GOT3 (cell line): ENCODE data around the gene DDTL.

Source experiments
- DNase-seq: peaks from one replicate; lab custom pipeline; 2025; ENCODE audit warnings: mixed read lengths; lab: John Stamatoyannopoulos, UW

The DDTL gene

DNA sequence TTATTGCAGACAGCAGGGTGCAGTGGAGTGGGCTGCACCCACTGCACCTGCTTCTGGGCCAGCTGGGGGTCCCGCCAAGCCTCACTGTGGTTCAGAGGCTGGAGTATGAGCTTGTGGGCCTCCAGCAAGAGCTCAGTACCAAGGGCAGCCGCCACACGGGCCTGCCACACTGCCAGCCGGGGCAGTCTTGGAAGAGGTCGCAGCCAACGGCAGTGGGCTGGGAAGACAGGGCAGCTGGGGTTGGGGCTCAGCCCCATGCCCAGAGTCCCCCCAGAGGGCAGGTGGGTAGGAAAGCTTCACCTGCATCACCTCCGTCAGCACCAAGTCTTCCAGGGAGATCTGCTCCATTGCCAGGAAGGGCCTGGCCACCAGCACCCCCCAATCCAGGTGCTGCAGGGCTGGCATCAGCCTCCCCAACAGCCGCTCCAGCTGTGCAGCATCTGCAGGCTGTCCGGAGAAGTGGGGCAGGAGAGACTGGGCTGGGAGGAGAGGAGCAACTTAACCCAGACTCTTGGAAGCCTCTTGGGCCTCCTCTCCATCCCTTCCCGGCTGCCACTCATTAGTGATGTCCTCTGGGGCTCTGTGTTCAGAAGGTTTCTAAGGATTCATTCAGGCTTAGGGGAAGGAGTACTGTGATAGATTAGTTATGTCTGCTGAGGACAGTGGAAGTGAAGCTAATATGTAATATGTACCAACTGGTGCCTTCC is 39.7 kb downstream of the DDTL start:
- no peak for DNase-seq

DNA sequence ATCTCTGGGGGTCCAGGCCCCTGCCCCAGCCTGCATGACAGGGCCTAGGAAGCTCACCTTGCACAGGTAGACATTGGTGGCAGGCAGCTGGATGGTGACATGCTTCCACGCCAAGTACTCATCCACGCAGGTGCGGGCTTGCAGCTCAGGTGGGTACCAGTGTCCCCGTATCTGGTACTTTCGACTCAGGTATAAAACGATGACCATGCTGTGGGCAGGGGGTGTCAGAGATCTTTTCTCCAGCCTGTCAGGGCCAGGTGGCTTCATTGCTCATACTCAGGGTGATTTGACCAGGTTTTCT is 40.2 kb downstream of the DDTL start:
- DNase-seq: no peak

DNA sequence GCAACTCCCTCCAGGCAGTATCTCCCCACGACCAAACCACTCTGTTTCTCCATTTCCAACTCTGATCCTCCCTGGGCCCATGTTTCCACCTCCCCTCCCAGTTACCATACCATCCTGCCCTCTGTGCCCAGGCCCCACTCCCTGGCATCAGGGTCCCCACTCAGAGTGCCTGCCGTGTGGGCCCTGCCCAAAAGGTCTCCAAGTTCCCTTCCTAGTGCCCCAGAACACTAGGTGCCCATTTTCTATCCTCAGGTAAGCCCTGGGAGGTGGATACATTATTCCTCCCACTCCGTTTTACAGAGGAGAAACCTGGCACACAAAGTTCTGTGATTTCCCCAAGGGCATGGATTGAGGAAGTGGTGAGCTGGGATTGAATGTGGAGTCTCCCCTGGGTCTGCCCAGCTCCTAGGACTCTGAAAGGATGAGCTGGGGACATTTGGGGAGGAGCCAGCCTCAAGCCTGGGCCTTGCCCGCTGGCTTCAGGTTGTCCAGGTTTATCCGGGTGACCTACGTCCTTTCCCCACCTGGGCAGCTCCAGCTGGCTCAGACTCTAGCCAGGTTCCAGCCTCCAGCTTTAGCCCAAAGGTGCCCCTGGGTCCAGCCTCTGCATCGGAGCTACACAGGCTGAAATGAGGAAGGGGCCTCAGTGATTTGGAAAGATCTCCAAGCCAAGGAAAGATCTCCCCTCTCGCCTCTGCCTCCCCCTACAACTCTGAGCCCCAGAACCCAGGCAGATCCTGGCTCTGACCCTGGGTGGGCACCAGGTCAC is 40.7 kb downstream of the DDTL start:
- no peak for DNase-seq

DNA sequence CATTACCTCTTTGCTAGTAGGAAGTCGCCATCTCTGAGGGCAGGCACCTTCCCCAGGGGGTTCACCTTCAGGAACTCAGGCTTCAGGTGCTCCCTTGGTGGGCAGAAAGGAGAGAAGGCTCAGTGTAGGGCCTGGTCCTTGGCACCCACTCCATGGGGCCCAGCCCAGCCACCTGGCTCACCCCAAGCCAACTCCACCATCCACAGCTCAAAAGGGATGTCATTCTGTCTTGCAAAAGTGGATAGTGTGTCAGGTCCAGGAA is 41.3 kb downstream of the DDTL start:
- DNase-seq: no peak

DNA sequence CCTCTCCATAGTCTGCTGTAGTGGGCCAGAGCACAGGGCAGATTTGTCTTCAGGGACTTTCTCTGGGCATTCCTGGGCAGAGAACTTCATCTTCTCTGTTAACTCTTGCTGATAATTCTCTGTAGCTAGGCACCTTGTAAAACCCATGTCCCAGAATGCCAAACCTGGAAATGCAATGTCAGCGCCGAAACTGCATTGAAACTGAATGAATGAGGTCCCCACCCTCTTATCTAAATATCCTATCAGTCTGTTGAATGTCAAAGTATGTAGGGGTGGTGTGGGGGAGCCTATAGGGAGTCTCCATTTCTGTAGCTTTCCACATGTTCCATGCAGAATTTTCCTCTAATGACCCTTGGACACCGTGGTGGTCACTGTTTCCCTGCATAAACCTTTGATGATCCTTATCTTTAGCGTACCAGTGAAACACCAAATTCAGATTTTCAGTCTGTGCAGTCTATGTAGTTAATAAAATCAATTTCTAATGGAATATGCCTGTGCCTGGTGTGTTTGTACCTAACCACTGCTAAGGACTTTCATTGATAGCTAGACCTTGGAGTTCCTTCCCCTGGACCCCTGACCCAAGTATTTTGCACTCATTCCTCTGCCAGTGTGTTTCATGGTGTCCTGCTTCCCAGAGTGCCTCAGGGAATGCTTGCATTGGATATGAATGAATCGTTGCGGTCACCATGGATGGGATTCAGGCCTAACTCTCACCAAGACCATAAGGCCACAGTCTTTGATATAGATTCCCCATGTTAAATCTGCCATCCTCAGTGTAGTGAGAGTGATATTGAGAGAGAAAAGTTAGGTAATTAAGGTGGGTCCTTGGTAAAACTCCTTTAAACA is 41.9 kb downstream of the DDTL start:
- DNase-seq: no peak

DNA sequence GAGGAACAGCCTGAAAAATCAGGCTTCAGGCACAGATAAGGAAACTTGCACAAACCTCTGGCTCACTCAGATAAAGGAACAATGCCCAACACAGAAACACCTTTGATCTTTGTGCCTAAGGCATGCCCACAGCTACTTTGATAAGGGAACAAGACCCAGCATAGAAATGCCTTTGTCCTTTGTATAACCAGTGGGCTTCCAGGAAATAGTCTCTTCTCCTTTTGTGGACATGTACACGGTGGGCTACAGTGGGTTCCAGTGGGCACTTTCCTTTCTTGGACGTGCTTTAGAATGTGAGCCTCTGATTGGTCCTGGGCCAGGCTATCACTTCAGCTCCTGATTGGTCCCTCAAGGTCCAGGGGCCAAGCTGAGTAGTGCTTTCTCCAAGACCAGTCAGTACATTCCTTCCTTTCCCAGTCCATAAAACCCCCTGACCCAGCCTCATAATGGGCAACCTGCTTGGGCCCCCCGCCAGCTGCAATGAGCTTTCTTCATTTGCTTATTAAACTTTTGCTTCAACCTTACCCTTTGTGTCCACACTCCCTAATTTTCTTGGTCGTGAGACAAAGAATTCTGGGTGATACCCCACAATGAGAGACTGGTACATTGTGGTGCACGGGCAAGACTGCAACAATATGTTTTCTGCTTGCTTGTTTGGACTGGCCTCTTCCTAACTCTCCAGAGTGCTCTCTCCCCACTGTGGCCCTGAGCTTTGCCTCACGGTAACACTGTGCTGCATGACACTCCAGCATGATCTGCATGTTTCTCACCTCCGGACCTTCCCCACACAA is 42.7 kb downstream of the DDTL start:
- DNase-seq: no peak

DNA sequence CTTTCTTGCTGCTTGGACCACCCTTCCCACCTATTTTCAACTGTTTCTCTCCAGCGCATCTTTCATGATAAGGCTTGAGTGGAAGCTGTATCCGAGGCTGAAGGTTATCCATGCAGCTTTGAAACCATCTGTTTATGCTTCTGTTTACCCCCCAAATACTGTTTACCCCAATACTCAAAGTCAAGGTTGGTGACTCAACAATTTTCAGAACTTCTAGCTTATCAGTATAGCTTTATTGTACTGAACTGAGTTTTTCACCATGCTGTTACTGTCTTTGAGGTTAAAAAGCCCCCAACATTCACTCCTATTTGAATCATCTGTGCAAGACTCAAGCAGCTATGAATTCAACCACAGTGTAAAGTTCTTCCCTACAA is 43.3 kb downstream of the DDTL start:
- no peak for DNase-seq

DNA sequence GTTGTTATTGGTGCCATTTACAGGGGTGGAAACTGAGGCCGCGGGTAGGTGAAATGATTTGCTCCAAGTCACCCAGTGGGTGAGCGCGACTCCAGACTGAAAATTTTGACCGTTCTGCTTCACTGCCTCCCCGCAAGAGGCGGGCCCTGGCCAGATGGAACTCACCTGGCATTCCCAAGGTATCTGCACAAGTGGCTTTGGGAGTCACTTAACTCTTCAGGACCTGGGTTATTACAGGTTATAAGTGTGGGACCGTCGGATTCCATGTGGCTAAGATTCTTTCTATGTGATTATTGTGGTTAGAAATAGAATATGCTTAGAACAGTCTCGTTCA is 45.0 kb downstream of the DDTL start:
- DNase-seq: no peak

DNA sequence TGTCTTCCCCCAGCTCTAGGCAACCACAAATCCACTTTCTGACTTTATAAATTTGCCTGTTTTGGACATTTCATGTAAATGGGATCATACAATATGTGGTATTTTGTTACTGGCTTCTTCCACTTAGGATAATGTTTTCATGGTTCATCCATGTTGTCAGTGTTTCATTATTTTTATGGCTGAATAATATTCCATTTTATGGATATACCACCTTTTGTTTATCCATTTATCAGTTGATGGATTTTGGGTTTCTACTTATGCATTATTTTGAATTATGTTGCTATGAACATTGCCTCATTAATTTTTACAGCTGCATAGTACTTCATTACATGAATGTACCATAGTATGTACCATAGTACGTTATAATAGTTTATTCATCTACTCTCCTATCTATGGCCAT is 49.5 kb downstream of the DDTL start:
- no peak for DNase-seq

DNA sequence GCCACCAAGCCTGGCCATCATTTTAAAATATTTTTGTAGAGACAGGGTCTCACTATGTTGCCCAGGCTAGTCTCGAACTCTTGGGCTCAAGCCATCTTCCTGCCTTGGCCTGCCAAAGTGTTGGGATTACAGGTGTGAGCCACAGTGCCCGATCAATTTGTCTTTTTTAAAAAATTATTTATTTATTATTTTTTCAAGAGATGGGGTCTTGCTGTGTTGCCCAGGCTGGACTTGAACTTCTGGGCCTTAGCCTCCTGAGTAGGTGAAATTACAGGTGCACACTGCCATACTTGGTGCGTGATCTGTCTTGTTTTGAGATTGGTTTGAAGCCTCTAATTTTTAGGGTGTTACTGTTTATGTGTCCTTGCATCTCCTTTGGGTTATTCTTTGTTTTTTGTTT is 54.6 kb downstream of the DDTL start:
- DNase-seq: no peak
